Measurements from ENCODE around the gene CXCR6. TPM values are rescaled to one million over a fixed set of nuclear protein-coding genes. Genes with fewer than 3 reads are reported as not detected.

The CXCR6 gene
- total RNA-seq, 1 donor from 2014 or later, result not detected

- Mint-ChIP-seq H3K9me3 (ENCODE audit: low read depth) (peaks cover 3% of the 10 kb centered on the region), H3K27ac (ENCODE audit: unreplicated experiment) (no peak overlapping the region), H3K36me3 (ENCODE audit: low read depth) (peaks cover 59% of the 10 kb centered on the region), H3K27me3 (ENCODE audit: low read depth) (no peaks in the 10 kb centered on the region), H3K4me3 (ENCODE audit: unreplicated experiment) (no peak overlapping the region), H3K4me1 (ENCODE audit: low read depth) (peaks cover 6% of the 10 kb centered on the region)
- TF ChIP-seq CTCF (IDR thresholded peaks at IDR 0.05), result no peak
- no peak for DNase-seq (ENCODE audit: low spot score)
Measured at GRCh38 chr3:45957586-45957985, 14.3 kb downstream of the CXCR6 start.

GRCh38 chr3:45958321-45958791, 15.1 kb downstream of the CXCR6 start:
- no peak overlapping the region for H3K4me3 Mint-ChIP-seq (ENCODE audit: unreplicated experiment)
- TF ChIP-seq CTCF (IDR thresholded peaks at IDR 0.05), result no peak
- DNase-seq (ENCODE audit: low spot score), result no peak
- H3K4me1 Mint-ChIP-seq (ENCODE audit: low read depth), result peaks cover 6% of the 10 kb centered on the region
- H3K9me3 Mint-ChIP-seq (ENCODE audit: low read depth), result peaks cover 3% of the 10 kb centered on the region
- H3K36me3 Mint-ChIP-seq (ENCODE audit: low read depth), result peaks cover 60% of the 10 kb centered on the region
- H3K27ac Mint-ChIP-seq (ENCODE audit: unreplicated experiment), result no peak overlapping the region
- H3K27me3 Mint-ChIP-seq (ENCODE audit: low read depth), result no peaks in the 10 kb centered on the region

DNA sequence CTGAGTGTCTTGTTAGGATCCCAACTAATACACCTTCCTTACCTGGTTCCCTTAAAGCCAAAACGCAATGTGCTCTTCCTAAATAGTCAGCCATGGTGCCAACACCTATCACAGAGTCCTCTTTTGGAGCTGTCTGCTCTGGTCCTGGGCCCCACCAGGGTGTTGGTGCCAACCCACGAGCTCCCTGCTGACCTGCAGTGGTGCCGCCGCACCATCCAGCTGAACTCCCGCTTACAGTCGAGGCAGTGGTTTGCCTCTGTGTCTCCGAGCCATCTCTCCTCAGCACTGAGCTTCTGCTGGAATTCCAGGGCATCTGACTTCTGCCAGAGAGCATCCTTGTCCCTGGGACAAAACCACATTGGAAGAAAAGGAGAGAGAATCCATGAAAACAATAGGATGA, 15.9 kb downstream of the CXCR6 start:
- peaks cover 6% of the 10 kb centered on the region for H3K4me1 Mint-ChIP-seq (ENCODE audit: low read depth)
- H3K36me3 Mint-ChIP-seq (ENCODE audit: low read depth), result peaks cover 61% of the 10 kb centered on the region
- no peak overlapping the region for H3K27ac Mint-ChIP-seq (ENCODE audit: unreplicated experiment)
- no peak for TF ChIP-seq CTCF (IDR thresholded peaks at IDR 0.05)
- H3K9me3 Mint-ChIP-seq (ENCODE audit: low read depth), result peaks cover 3% of the 10 kb centered on the region
- H3K27me3 Mint-ChIP-seq (ENCODE audit: low read depth), result no peaks in the 10 kb centered on the region
- DNase-seq (ENCODE audit: low spot score), result no peak
- no peak overlapping the region for H3K4me3 Mint-ChIP-seq (ENCODE audit: unreplicated experiment)

GRCh38 chr3:45960289-45960688, 17.0 kb downstream of the CXCR6 start:
- Mint-ChIP-seq H3K9me3 (ENCODE audit: low read depth) (peaks cover 3% of the 10 kb centered on the region), H3K36me3 (ENCODE audit: low read depth) (peaks cover 53% of the 10 kb centered on the region), H3K4me1 (ENCODE audit: low read depth) (peaks cover 6% of the 10 kb centered on the region), H3K4me3 (ENCODE audit: unreplicated experiment) (no peak overlapping the region), H3K27ac (ENCODE audit: unreplicated experiment) (no peak overlapping the region), H3K27me3 (ENCODE audit: low read depth) (no peaks in the 10 kb centered on the region)
- no peak for DNase-seq (ENCODE audit: low spot score)
- no peak for TF ChIP-seq CTCF (IDR thresholded peaks at IDR 0.05)

- Mint-ChIP-seq H3K4me3 (ENCODE audit: unreplicated experiment) (no peak overlapping the region), H3K4me1 (ENCODE audit: low read depth) (no peaks in the 10 kb centered on the region), H3K9me3 (ENCODE audit: low read depth) (peaks cover 3% of the 10 kb centered on the region), H3K27ac (ENCODE audit: unreplicated experiment) (no peak overlapping the region), H3K27me3 (ENCODE audit: low read depth) (no peaks in the 10 kb centered on the region), H3K36me3 (ENCODE audit: low read depth) (peaks cover 53% of the 10 kb centered on the region)
- no peak for DNase-seq (ENCODE audit: low spot score)
- TF ChIP-seq CTCF (IDR thresholded peaks at IDR 0.05), result no peak
Measured at GRCh38 chr3:45962033-45962432, 18.8 kb downstream of the CXCR6 start.
